GM18520 (cell line): ENCODE results near the gene TJP2.
A peak's percentile ranks its signal among the peaks of the same experiment; 100 is the strongest.

Source experiments
- ATAC-seq: cut with Tn5 transposase; IDR thresholded peaks from one replicate; pipeline ENCODE4 v1.9.1; 2021; ENCODE audit not compliant: unreplicated experiment

TJP2 gene

GRCh38 chr9:69173891-69174615 is at the start of gene TJP2:
Gene TJP2, plus strand, starts transcription at chr9:69174277. Its CDS starts 96 bp downstream, at chr9:69174373.
- ATAC-seq = peak; percentile 28

- ATAC-seq = no peak
These were observed 43.3 kb upstream of the TJP2 start for GRCh38 chr9:69130456-69131441.

GRCh38 chr9:69131682-69132081 is 42.4 kb upstream of the TJP2 start:
- no peak for ATAC-seq

DNA sequence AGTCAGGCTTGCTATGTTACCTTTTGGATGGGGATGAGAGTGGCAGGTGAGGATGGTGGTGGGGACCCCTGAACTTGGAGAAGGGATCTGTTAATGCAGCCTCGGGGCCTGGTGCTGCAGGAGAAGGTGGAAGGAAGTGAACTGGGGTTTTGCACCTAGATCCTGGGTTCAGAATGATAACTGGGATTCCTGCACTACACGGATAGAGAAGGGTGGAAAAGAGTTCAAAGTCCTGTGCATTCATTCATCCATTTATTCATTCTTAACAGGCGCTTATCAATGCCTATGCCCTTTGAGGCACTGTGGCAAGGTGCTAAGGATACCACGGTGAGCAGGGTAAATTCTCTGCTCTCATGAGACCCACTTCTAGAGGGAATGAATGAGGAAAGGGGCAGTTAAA is 41.7 kb upstream of the TJP2 start:
- ATAC-seq = no peak

DNA sequence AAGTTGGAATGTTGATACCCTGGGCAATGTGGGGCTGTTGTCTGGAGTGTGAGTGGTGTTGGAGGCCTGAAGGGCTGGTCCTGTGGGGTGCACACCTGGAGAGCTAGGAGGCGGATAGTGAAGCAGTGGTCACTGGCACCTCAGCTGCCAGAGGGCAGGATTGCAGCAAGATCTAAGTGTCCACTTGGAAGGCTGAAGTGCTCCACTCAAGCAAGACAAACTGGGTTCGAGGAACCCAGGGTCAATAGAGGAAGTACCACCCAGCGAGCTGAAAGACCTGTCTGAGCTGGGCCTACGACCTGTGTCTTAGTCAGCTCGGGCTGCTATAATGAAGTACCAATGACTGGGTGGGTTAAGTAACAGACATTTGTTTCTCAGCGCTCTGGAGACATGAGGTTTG is 39.7 kb upstream of the TJP2 start:
- ATAC-seq = no peak

DNA sequence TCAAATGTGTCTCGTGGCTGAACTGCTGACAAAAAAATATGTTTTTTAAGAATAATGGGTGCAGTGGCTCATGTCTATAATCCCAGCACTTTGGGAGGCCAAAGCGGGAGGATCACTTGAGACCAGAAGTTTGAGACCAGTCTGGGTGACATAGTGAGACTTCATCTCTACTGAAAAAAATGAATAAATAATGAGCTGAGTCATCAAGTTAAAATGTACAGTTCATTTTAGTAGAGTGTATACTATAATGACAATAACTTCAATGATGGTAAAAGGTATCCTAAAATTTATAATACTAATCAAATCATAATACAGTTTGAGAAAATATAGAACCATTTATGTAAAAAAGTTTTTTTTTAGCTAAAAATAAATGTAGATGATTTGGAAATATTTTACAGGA is 37.9 kb upstream of the TJP2 start:
- no peak for ATAC-seq

DNA sequence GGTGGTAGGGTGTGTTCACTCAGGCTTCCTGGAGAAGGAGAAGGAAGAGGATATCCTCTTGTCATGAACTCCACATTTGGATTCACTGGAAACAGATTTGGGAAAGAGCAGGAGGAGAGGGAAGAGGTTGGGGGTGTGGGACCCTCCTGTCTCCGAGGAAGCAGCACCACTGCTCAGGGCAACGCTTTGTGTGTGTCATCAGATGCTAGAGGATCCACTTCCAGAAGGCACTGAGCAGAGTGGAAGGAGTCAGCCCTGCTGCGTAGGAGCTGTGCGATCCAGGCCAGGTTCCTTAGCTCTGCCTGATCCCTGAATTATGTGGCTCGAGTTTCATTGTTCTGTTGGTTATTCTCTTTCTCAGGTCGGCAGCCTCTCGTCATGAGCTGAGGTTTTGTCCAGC is 37.3 kb upstream of the TJP2 start:
- ATAC-seq = no peak

DNA sequence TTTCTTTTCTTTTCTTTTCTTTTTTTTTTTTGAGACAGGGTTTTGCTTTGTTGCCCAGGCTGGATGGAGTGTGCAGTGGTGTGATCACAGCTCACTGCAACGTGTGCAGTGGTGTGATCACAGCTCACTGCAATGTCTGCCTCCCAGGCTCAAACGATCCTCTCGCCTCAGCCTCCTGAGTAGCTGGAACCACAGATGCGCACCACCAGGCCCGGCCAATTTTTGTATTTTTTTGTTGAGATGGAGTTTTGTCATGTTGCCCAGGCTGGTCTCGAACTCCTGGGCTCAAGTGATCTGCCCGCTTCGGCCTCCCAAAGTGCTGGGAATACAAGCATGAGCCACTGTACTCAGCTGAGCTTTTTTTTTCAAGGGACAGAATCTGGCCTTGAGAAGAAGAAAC is 36.8 kb upstream of the TJP2 start:
- no peak for ATAC-seq

- no peak for ATAC-seq
These were observed 34.5 kb upstream of the TJP2 start for GRCh38 chr9:69139596-69139995.

GRCh38 chr9:69140123-69140735 is 33.8 kb upstream of the TJP2 start:
- ATAC-seq = no peak

GRCh38 chr9:69141851-69142250 is 32.2 kb upstream of the TJP2 start:
- ATAC-seq = no peak

DNA sequence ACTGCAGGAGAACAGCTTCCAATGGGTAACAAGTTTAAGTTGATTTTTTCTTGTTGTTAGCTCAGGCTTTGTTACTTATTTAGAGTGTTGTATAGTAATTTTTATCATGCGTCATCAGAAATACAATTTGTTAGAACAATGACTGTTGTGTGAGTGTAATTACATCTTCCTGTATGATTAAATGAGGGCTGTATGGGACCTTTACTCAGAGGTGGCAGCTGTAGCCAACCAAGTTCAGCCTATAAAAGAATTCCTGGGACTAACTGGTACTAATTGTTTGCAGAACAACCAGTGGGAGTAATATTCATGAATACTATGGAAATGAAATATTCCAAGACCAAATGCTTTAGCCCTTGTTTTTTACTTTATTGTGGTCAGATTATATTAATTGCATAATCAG is 30.8 kb upstream of the TJP2 start:
- ATAC-seq = no peak

DNA sequence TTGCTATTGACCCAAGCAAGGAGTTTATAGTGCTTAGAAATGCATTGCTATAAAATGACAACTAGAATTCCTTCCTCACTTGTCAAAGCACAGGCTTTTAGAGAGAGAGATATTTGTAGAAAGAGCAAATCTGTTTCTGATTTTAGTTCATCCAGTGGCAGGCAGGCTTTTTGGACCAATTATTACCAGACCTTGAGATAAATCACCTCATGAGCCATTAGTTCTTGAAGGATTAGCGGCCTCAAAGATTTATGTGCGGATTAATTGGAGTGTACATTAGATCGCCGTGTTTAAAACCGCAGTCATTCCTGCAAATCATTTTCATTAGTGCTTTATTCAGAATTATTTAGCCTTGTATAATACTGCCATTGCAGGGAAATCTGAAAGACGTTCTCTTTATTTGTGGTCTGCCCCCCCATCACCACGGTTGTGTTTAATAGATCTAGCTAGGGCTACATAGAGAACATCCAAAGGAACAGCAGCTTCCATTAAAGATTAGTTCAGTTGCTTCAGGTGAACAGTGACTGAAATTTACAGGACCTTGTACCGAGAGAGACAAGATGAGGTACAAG is 28.8 kb upstream of the TJP2 start:
- no peak for ATAC-seq

GRCh38 chr9:69147041-69147834 is 26.8 kb upstream of the TJP2 start:
- no peak for ATAC-seq

DNA sequence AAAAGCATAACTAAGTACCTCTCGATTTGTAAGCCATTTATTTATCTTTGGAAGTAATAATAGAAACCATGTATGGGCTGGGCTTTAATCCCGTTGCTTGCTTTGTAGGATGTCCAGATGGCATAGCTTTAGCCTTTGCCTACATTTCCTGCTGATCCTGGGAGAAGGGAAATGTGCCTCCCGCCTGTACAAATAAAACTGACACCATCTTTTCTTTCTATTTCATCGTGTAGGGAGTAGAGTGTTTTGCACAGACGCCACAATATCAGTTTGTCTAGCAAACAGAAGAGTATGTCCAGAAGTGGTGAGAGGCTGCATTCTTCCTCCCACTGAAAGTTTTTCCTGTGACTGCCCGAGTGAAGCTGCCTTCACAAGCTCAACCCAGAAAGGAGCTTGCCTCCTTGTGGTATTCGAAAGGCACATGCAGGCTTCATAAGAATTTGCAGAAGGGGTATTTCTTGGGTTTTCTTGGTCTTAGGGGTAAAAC is 24.7 kb upstream of the TJP2 start:
- no peak for ATAC-seq

GRCh38 chr9:69151506-69151905 is 22.6 kb upstream of the TJP2 start:
- ATAC-seq = no peak

DNA sequence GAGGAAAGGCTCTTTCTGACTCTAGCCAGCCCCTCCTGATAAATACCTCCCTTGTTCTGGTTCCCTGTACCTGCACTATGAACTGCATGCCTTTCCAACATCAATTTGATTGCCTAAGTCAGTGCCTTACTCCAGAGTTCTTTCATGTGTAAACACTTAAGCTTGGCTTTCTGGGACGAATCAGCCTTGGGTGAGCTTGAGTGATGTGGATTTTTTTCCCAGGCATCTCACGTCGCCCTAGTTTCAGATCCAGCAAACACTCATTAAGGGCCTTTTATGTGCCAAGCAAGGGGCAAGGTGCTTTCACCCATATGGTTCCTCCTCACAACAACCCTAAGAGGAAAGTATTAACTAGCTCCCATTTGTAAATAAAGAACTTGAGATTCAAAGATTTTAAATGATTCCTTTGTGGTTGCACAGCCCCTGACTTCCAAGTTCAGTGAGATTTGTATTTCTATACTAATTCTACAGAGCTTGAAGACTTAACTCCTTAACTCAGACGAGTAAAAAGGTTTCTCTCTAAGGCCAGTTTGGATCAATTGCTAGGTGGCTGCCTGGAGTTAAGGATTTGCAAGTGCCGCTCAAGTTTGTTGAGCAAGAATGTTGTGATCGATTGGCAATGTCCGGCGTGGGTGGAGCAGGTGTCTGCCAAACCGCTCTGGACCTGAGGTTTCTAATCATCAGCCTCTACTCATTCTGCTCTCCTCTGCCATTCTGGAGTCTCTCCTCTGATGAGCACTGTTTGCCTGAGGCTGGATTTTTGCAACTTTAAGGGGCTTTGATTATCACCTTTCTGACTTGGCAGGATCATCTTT is 20.2 kb upstream of the TJP2 start:
- ATAC-seq = no peak

DNA sequence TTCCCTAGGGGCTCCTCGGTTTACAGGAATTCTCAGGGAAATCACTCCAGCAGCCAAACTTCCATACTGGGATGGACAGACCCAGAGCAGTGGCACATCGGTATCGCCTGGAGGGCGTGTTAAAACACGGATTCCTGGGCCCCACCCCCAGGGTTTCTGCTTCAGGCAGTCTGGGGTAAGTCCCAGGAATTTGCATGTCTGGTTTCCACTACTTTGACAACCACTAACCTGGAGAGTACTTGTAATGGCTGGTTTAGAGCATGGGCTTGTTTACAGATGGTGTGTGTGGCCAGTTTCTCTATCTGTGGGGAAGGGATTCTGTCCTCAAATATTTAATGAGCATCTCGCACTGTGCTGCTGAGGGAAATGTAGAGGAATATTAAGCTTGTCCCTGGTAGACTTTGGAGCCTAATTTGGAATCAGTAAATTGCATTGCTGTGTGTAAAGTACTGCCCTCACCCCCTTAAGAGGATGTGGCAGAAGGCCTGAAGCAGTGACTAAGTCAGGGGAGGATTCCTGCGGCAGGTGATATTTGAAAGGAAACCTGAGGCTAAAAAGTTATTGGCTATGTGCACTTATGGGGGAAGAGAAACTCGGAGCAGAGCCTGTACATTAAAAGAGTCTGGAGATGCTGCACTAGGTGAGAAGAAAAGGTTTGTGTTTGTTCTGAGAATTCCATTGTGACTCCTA is 18.6 kb upstream of the TJP2 start:
- ATAC-seq = peak; percentile 97
